GM08714 (cell line): Measurements from ENCODE around the gene CCN2.
"Not testable (repeated sequence)": the region's sequence is repeated elsewhere in the genome, so short reads cannot be mapped to it uniquely, and the experiment has no call there.

Experiments used
- H3K4me3 ChIP-seq: fragments of 200-500 bp; sonication (Bioruptor generic); 2 replicates; pipeline ENCODE4 v1.5.1; 2014; ENCODE audit warnings: mild to moderate bottlenecking, low read length, inconsistent platforms
- ZNF274 ChIP-seq: IDR thresholded peaks from 2 replicates; pipeline ENCODE4 v1.6.1; 2012; ENCODE audit warnings: mild to moderate bottlenecking, low read depth, low read length

The CCN2 gene

DNA sequence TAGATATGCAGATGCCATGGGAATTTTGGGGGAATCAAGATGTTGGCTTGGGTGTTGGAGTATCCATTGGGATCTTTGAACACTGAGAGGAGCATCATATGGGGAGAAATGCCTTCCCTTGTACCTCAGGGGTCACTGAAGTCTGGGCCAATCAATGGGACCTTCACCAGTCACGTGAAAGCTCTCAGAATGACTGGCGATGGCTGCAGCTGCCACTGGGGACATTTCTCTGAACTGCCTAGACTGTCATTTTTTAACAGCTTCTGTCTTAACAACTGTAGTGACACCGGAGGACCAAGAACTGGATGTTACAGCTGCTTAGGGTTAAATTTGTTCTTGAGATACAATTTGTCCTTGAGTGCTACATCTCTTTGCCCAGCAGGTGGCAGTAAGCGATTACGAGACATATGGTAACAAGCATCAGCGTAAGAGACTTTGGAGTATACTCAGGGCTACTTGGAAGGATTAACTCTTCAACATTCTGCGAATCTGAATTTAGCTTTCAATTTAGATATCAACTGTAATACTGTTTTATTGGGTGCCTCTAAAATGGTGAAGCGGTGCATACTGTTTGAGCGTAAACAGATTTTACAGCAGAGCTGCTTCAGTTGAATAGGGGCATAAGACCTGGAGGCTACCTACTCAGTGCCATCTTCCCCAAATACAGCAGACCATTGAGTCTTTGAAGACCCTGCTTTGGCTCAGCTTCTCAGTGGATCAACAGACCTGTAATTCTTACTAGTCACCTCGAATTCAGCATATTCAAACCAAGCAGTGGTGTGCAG, 36.0 kb downstream of the CCN2 start:
- no peak for TF ChIP-seq ZNF274
- H3K4me3 ChIP-seq, result no peak overlapping the region

DNA sequence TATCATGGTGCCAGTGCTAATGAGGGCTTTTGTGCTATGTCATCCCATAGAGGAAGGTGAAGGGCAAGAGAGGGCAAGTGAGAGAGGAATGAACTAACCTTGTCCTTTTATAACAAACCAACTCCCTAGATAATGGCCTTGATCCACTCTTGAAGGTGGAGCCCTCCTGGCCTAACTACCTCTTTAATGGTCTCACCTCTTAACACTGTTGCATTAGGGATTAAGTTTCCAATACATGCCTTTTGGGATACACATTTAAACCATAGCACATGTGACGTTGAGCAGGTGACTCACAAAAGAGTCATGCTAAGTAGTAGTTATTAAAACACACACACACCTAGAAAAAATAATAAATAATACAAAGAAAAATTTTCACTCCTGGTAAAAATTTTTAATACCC, 36.9 kb downstream of the CCN2 start:
- no peak overlapping the region for H3K4me3 ChIP-seq
- no peak for TF ChIP-seq ZNF274

DNA sequence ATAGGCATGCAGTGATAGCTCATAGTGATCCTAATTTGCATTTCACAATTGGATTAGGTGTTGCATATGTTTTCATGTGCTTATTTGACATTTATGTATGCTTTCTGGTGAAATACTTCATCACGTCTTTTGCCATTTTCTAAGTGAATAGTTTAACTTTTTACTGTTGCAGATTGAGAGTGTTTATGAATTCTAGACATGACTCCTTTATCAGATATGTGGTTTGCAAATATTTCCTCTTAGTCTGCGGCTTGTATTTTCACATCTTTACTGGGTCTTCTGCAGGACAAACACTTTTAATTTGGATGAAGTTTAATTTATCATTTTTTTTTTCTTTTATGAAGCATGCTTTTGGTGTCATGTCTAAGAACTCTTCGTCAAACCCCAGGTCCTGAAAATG, 39.2 kb downstream of the CCN2 start:
- no peak overlapping the region for H3K4me3 ChIP-seq
- TF ChIP-seq ZNF274, result no peak

DNA sequence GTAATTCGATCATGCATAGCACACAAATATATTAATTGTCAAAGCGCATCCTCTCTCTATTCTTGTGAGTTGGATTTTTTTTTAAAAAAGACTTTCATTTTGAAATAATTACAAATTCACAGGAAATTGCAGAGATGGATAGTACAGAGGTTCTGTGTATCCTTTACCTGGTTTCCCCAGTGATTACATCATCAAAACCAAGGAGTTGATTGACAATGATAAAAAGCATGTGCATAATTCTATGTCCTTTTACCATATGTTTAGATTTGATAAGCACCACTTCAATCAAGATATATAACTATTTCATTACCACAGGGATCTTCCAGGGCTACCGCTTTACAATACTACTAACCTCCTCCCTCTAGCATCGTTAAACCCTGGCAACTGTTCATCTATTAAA, 40.2 kb downstream of the CCN2 start:
- no peak for TF ChIP-seq ZNF274
- no peak overlapping the region for H3K4me3 ChIP-seq

DNA sequence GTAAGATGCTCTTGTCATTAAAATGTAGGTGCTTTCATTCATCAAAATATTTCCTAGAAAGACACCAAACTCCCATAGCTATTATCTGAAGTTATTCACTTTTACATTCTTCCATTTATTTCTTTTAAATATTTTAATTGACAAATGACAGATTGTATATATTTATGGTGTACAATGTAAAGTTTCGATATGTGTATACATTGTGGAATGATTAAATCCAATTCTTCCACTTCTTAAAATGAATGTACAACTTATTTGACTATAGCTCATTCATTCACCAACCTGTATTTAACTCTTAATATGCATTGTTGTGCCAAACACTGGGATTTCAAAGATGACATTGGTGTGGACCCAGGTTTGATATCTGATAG, 41.0 kb downstream of the CCN2 start:
- H3K4me3 ChIP-seq, result no peak overlapping the region
- no peak for TF ChIP-seq ZNF274

DNA sequence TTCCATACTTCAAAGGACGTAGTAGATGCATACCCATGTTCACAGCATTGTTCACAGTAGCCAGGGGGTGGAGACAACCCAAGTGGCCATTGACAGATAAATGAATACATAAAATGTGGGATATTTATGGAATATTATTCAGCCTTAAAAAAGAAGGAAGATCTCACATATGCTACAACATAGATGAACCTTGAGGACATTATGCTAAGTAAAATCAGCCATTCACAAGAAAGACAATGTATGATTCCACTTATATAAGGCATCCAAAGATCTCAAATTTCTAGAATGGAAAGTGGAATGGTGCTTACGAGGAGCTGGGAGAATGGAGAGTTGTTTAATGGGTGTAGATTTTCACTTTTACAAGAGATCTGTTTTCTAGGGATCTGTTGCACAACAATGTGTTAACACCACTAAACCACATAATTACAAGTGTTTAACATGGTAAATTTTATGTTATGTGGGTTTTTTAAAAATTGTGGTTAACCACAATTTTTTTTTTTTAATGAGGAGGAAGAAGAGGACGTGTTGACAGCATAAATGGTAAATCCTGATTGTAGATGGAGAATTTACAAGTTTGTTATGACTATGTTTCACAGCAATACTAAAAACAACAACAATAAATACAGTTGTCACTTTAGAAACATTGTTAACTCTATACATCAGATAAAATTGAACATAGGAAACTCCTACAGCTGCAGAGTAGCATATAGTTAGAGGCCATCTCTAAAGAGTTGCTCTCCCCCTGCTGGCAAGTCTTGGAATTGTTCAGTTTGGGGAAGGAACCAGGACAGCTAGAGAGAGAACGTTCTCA, 41.6 kb downstream of the CCN2 start:
- TF ChIP-seq ZNF274, result no peak
- H3K4me3 ChIP-seq, result no peak overlapping the region

DNA sequence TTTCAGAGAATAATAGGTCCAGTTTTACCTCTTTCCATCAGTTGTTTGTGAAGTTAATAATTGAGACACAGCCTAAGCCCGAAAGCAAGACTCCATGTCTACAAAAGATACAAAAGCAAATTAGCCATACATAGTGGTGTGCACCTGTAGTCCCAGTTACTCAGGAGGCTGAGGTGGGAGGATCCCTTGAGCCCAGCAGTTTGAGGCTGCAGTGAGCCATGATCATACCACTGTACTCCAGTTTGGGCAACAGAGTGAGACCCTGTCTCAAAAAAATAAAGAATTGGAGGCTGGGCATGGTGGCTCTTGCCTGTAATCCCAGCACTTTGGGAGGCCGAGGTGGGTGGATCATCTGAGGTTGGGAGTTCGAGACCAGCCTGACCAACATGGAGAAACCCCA, 42.4 kb downstream of the CCN2 start:
- not testable (repeated sequence) for H3K4me3 ChIP-seq

DNA sequence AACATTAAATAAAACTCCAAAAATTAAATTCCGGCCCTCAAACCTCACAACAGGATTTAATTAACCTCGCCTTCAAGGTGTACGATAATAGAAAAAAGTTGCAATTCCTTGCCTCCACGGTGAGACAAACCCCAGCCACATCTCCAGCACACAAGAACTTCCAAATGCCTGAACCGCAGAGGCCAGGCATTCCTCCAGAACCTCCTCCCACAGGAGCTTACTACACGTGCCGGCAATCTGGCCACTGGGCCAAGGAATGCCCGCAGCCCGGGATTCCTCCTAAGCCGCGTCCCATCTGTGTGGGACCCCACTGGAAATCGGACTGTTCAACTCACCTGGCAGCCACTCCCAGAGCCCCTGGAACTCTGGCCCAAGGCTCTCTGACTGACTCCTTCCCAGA, 47.4 kb downstream of the CCN2 start:
- not testable (repeated sequence) for H3K4me3 ChIP-seq

DNA sequence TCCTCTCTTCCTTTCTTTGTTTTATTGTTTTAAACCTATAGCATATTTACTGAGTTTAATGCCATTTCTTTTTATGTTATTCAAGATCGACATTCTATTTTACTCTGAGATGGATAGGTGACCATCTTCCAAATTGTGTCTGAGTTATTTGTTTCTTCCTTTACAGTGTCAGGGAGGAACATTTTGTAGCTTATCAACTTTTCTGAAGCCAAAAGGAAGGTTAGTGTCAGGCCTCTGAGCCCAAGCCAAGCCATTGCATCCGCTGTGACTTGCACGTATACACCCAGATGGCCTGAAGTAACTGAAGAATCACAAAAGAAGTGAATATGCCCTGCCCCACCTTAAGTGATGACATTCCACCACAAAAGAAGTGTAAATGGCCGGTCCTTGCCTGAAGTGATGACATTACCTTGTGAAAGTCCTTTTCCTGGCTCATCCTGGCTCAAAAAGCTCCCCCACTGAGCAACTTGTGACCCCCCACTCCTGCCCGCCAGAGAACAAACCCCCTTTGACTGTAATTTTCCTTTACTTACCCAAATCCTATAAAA, 49.8 kb downstream of the CCN2 start:
- not testable (repeated sequence) for H3K4me3 ChIP-seq

DNA sequence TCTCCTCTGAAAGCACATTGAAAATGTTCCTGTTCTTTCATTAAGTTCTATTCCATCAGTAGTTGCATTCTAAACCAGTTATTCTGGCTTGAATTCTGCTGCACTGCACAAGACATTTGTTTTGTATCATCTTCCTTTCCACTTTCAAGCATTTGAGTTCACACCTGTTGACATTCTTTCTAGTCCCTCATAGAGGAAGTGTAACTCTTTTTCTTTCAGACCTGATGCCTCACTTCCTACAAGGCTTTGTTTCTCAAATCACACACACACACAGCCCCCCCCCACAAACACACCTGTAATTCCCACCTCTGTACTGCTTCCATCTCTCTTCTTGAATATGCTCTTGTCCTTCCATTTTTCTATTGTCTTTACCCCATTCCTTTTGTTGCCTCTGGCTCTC, 50.9 kb downstream of the CCN2 start:
- no peak overlapping the region for H3K4me3 ChIP-seq
- TF ChIP-seq ZNF274, result no peak

DNA sequence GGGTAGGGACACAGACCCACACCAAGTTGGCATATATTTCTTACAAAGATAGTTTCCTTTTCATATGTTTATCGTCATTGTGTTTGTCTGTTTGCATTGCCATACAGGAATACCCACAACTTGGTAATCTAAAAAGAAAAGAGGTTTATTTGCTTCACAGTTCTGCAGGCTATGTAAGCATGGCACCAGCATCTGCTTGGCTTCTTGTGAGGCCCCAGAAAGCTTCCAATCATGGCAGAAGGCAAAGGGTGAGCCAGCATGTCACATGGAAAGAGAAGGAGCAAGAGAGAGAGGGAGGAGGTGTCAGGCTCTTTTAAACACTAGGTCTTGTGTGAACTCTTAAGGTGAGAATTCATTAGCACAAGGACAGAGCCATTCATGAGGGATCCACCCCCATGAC, 52.5 kb downstream of the CCN2 start:
- no peak for TF ChIP-seq ZNF274
- H3K4me3 ChIP-seq, result no peak overlapping the region
